Breast epithelium (tissue), 3 donors: ENCODE data around the gene ATP13A4.

ENCODE experiments used
- CTCF ChIP-seq, 3 donors: fragments of 450-650 bp; IDR thresholded peaks; one replicate each; pipeline ENCODE4 v1.5.1; 2016 to 2017; ENCODE audit warnings: antibody characterized with exemption in 3 of 3, mild to moderate bottlenecking in 3 of 3, moderate library complexity in 3 of 3
- POLR2A ChIP-seq: fragments of 450-650 bp; IDR thresholded peaks from one replicate; pipeline ENCODE4 v1.6.1; 2016; ENCODE audit warnings: antibody characterized with exemption, mild to moderate bottlenecking, moderate library complexity

- TF ChIP-seq CTCF (IDR thresholded peaks at IDR 0.05) = no peak
- no peak for TF ChIP-seq POLR2A
Observed at GRCh38 chr3:193490580-193490979, 64.1 kb downstream of the ATP13A4 start.
